ENCODE measurements around the gene NCKAP5.

NCKAP5 gene

GRCh38 chr2:133371286-133371685 lies 197.0 kb downstream of the NCKAP5 start:
- no peak overlapping the region for H3K27ac ChIP-seq
- no peaks in the 10 kb centered on the region for H3K4me1 ChIP-seq (ENCODE audit: control insufficient read depth in 1 of 2, insufficient read depth in 1 of 2, low read depth in 1 of 2, low read length in 1 of 2)
- H3K27me3 ChIP-seq = no peaks in the 10 kb centered on the region
- H3K9me3 ChIP-seq = no peaks in the 10 kb centered on the region
- no peak overlapping the region for H3K4me3 ChIP-seq (ENCODE audit: low read depth in 1 of 2, low read length in 1 of 2)
- no peaks in the 10 kb centered on the region for H3K36me3 ChIP-seq
- TF ChIP-seq CTCF (IDR thresholded peaks at IDR 0.05) = no peak

- Histone ChIP-seq H3K4me3 (ENCODE audit: low read depth in 1 of 2, low read length in 1 of 2) (no peak overlapping the region), H3K27ac (no peak overlapping the region), H3K4me1 (ENCODE audit: control insufficient read depth in 1 of 2, insufficient read depth in 1 of 2, low read depth in 1 of 2, low read length in 1 of 2) (no peaks in the 10 kb centered on the region), H3K9me3 (no peaks in the 10 kb centered on the region), H3K36me3 (no peaks in the 10 kb centered on the region), H3K27me3 (no peaks in the 10 kb centered on the region)
- TF ChIP-seq CTCF (IDR thresholded peaks at IDR 0.05) = no peak
These were observed 198.2 kb downstream of the NCKAP5 start for GRCh38 chr2:133369901-133370658.

GRCh38 chr2:133365117-133365516 lies 203.1 kb downstream of the NCKAP5 start:
- H3K4me3 ChIP-seq (ENCODE audit: low read depth in 1 of 2, low read length in 1 of 2) = no peak overlapping the region
- no peak for TF ChIP-seq CTCF (IDR thresholded peaks at IDR 0.05)
- H3K27ac ChIP-seq = no peak overlapping the region
- no peaks in the 10 kb centered on the region for H3K36me3 ChIP-seq
- H3K27me3 ChIP-seq = no peaks in the 10 kb centered on the region
- no peaks in the 10 kb centered on the region for H3K4me1 ChIP-seq (ENCODE audit: control insufficient read depth in 1 of 2, insufficient read depth in 1 of 2, low read depth in 1 of 2, low read length in 1 of 2)
- no peaks in the 10 kb centered on the region for H3K9me3 ChIP-seq

GRCh38 chr2:133364636-133365035 lies 203.6 kb downstream of the NCKAP5 start:
- no peak for TF ChIP-seq CTCF (IDR thresholded peaks at IDR 0.05)
- Histone ChIP-seq H3K27me3 (no peaks in the 10 kb centered on the region), H3K9me3 (no peaks in the 10 kb centered on the region), H3K4me1 (ENCODE audit: control insufficient read depth in 1 of 2, insufficient read depth in 1 of 2, low read depth in 1 of 2, low read length in 1 of 2) (no peaks in the 10 kb centered on the region), H3K36me3 (no peaks in the 10 kb centered on the region), H3K27ac (no peak overlapping the region), H3K4me3 (ENCODE audit: low read depth in 1 of 2, low read length in 1 of 2) (no peak overlapping the region)

- Histone ChIP-seq H3K27ac (no peak overlapping the region), H3K9me3 (no peaks in the 10 kb centered on the region), H3K4me1 (ENCODE audit: control insufficient read depth in 1 of 2, insufficient read depth in 1 of 2, low read depth in 1 of 2, low read length in 1 of 2) (no peaks in the 10 kb centered on the region), H3K4me3 (ENCODE audit: low read depth in 1 of 2, low read length in 1 of 2) (no peak overlapping the region), H3K36me3 (no peaks in the 10 kb centered on the region), H3K27me3 (no peaks in the 10 kb centered on the region)
- TF ChIP-seq CTCF (IDR thresholded peaks at IDR 0.05) = no peak
These were observed 204.4 kb downstream of the NCKAP5 start for GRCh38 chr2:133363884-133364283.
